Astrocyte (in vitro differentiated cells and primary cell): ENCODE results near the gene RHBDL1. TPM values are rescaled to one million over a fixed set of nuclear protein-coding genes. Genes with fewer than 3 reads are reported as not detected.

Experiments used
- DNase-seq: peaks from one replicate; pipeline ENCODE4 v3.0.0-alpha.2; 2010; ENCODE audit warnings: low read depth
- FAIRE-seq: peaks from 2 replicates; lab custom pipeline; 2011; peaks lifted over from hg19 to GRCh38; lab: Jason Lieb, UNC
- H2AFZ ChIP-seq: 2 replicates; pipeline ENCODE4 v1.6.0; 2012; ENCODE audit warnings: low read depth, low read length, inconsistent platforms
- H3K27ac ChIP-seq: 2 replicates; pipeline ENCODE4 v1.5.1; 2011; ENCODE audit warnings: low read depth, low read length, inconsistent platforms
- H3K27me3 ChIP-seq: 2 replicates; pipeline ENCODE4 v1.6.0; 2011; ENCODE audit warnings: low read length, inconsistent platforms; ENCODE audit not compliant: insufficient read depth
- H3K36me3 ChIP-seq: 2 replicates; pipeline ENCODE4 v1.5.1; 2011; ENCODE audit warnings: low read length, inconsistent platforms; ENCODE audit not compliant: insufficient read depth
- H3K4me1 ChIP-seq: 2 replicates; pipeline ENCODE4 v1.5.1; 2011; ENCODE audit warnings: low read length, inconsistent platforms; ENCODE audit not compliant: insufficient read depth
- H3K4me2 ChIP-seq: 2 replicates; pipeline ENCODE4 v1.6.0; 2012; ENCODE audit warnings: low read length, inconsistent platforms
- H3K4me3 ChIP-seq: 2 replicates; pipeline ENCODE4 v1.5.1; 2011; ENCODE audit warnings: low read depth, mild to moderate bottlenecking, low read length, inconsistent platforms; ENCODE audit not compliant: insufficient read depth
- H3K79me2 ChIP-seq: 2 replicates; pipeline ENCODE4 v1.6.0; 2012; ENCODE audit warnings: mild to moderate bottlenecking, low read length, inconsistent platforms; ENCODE audit not compliant: insufficient read depth
- H3K9ac ChIP-seq: 2 replicates; pipeline ENCODE4 v1.6.0; 2012; ENCODE audit warnings: mild to moderate bottlenecking, low read length, inconsistent platforms
- H3K9me3 ChIP-seq: 2 replicates; pipeline ENCODE4 v1.5.1; 2012; ENCODE audit warnings: low read depth, mild to moderate bottlenecking, low read length, inconsistent platforms; ENCODE audit not compliant: insufficient read depth
- H4K20me1 ChIP-seq: 2 replicates; pipeline ENCODE4 v1.6.0; 2012; ENCODE audit warnings: low read length, inconsistent platforms; ENCODE audit not compliant: insufficient read depth
- H3K27ac Mint-ChIP-seq: one replicate; pipeline ENCODE4 v1.8.0; 2021; ENCODE audit warnings: mild to moderate bottlenecking, mixed read lengths; ENCODE audit not compliant: unreplicated experiment
- H3K27me3 Mint-ChIP-seq: one replicate; pipeline ENCODE4 v1.8.0; 2021; ENCODE audit warnings: low read depth, mixed read lengths; ENCODE audit not compliant: unreplicated experiment
- H3K36me3 Mint-ChIP-seq: one replicate; pipeline ENCODE4 v1.8.0; 2021; ENCODE audit warnings: low read depth, mixed read lengths; ENCODE audit not compliant: unreplicated experiment
- H3K4me1 Mint-ChIP-seq: one replicate; pipeline ENCODE4 v1.8.0; 2021; ENCODE audit warnings: low read depth, mixed read lengths; ENCODE audit not compliant: unreplicated experiment
- H3K4me3 Mint-ChIP-seq: one replicate; pipeline ENCODE4 v1.8.0; 2021; ENCODE audit warnings: mild to moderate bottlenecking, moderate library complexity, mixed read lengths; ENCODE audit not compliant: unreplicated experiment
- H3K9me3 Mint-ChIP-seq: one replicate; pipeline ENCODE4 v1.8.0; 2021; ENCODE audit warnings: mild to moderate bottlenecking, mixed read lengths; ENCODE audit not compliant: unreplicated experiment
- EZH2 ChIP-seq: IDR thresholded peaks from 2 replicates; pipeline ENCODE4 v1.6.1; 2012; ENCODE audit warnings: mild to moderate bottlenecking, low read length, inconsistent platforms; ENCODE audit not compliant: insufficient read depth
- total RNA-seq: library from RNA; stranded (reverse); gene quantifications from 2 replicates; pipeline ENCODE4 v1.2.1, GENCODE V29; 2021
- TF ChIP-seq, protein P1 (sequence below): IDR thresholded peaks from 2 replicates; pipeline ENCODE4 v1.5.1; 2011; ENCODE audit warnings: low read depth, mild to moderate bottlenecking, inconsistent platforms, low read length, moderate library complexity; ENCODE audit not compliant: insufficient read depth

The RHBDL1 gene
- total RNA-seq, 1 donor from 2014 or later, result 4.9 TPM

DNA sequence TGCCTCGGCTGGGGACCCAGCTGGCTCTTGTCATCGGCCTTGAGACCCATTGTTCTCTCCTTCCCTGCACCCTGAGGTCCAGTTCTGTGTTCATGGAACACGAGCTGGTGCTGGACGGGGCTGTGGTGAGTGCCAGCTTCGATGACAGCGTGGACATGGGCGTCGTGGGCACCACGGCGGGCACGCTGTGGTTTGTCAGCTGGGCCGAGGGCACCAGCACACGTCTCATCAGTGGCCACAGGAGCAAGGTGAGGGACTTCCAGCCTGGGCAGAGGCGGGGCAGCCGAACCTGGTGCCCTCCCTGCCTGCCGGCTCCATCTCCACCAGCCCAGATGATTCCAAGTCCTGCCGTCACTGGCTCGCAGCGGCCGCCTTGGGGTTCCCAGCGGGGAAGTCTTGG, 12.9 kb upstream of the RHBDL1 start:
- H3K4me3 ChIP-seq, result no peak overlapping the region
- H3K9ac ChIP-seq, result no peak overlapping the region
- H3K4me1 ChIP-seq, result no peaks in the 10 kb centered on the region
- H2AFZ ChIP-seq, result no peak overlapping the region
- no peaks in the 10 kb centered on the region for H3K36me3 ChIP-seq
- H3K4me1 Mint-ChIP-seq, result no peaks in the 10 kb centered on the region
- no peak for TF ChIP-seq EZH2
- TF ChIP-seq, protein P1, sequence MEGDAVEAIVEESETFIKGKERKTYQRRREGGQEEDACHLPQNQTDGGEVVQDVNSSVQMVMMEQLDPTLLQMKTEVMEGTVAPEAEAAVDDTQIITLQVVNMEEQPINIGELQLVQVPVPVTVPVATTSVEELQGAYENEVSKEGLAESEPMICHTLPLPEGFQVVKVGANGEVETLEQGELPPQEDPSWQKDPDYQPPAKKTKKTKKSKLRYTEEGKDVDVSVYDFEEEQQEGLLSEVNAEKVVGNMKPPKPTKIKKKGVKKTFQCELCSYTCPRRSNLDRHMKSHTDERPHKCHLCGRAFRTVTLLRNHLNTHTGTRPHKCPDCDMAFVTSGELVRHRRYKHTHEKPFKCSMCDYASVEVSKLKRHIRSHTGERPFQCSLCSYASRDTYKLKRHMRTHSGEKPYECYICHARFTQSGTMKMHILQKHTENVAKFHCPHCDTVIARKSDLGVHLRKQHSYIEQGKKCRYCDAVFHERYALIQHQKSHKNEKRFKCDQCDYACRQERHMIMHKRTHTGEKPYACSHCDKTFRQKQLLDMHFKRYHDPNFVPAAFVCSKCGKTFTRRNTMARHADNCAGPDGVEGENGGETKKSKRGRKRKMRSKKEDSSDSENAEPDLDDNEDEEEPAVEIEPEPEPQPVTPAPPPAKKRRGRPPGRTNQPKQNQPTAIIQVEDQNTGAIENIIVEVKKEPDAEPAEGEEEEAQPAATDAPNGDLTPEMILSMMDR, result no peak
- H3K4me3 Mint-ChIP-seq, result no peak overlapping the region
- H3K9me3 ChIP-seq, result no peaks in the 10 kb centered on the region
- no peaks in the 10 kb centered on the region for H3K27me3 Mint-ChIP-seq
- H3K36me3 Mint-ChIP-seq, result peaks cover 2% of the 10 kb centered on the region
- no peaks in the 10 kb centered on the region for H4K20me1 ChIP-seq
- FAIRE-seq (no peak), DNase-seq (no peak)
- no peaks in the 10 kb centered on the region for H3K79me2 ChIP-seq
- no peak overlapping the region for H3K27ac ChIP-seq
- H3K4me2 ChIP-seq, result no peak overlapping the region
- no peaks in the 10 kb centered on the region for H3K9me3 Mint-ChIP-seq
- H3K27me3 ChIP-seq, result no peaks in the 10 kb centered on the region
- H3K27ac Mint-ChIP-seq, result no peak overlapping the region

DNA sequence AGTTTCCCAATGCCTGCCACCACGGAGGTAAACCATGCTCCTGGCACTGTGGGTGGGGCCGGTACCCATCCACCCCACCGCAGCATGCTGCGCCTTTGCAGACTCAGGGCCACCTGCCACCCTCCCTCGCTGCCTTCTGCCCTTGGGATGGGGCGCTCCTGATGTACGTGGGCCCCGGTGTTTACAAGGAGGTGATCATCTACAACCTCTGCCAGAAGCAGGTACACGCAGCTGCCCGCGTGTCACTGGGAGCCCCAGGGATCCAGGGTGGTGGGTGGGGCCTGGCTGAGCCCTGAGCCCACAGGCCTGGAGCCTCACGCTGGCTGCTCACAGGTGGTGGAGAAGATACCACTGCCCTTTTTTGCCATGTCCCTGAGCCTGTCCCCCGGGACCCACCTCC, 8.9 kb upstream of the RHBDL1 start:
- no peaks in the 10 kb centered on the region for H3K27me3 Mint-ChIP-seq
- no peaks in the 10 kb centered on the region for H3K27me3 ChIP-seq
- H3K79me2 ChIP-seq, result peaks cover 35% of the 10 kb centered on the region
- H3K9me3 Mint-ChIP-seq, result no peaks in the 10 kb centered on the region
- no peak overlapping the region for H3K27ac ChIP-seq
- H3K36me3 ChIP-seq, result no peaks in the 10 kb centered on the region
- H2AFZ ChIP-seq, result no peak overlapping the region
- no peak for FAIRE-seq
- peaks cover 5% of the 10 kb centered on the region for H3K4me1 ChIP-seq
- no peak overlapping the region for H3K4me2 ChIP-seq
- H3K4me3 ChIP-seq, result no peak overlapping the region
- no peaks in the 10 kb centered on the region for H3K4me1 Mint-ChIP-seq
- no peak overlapping the region for H3K4me3 Mint-ChIP-seq
- H3K27ac Mint-ChIP-seq, result no peak overlapping the region
- peaks cover 2% of the 10 kb centered on the region for H3K36me3 Mint-ChIP-seq
- DNase-seq, result no peak
- peaks cover 22% of the 10 kb centered on the region for H4K20me1 ChIP-seq
- TF ChIP-seq, protein P1, result no peak
- TF ChIP-seq EZH2, result no peak
- H3K9me3 ChIP-seq, result no peaks in the 10 kb centered on the region
- no peak overlapping the region for H3K9ac ChIP-seq

DNA sequence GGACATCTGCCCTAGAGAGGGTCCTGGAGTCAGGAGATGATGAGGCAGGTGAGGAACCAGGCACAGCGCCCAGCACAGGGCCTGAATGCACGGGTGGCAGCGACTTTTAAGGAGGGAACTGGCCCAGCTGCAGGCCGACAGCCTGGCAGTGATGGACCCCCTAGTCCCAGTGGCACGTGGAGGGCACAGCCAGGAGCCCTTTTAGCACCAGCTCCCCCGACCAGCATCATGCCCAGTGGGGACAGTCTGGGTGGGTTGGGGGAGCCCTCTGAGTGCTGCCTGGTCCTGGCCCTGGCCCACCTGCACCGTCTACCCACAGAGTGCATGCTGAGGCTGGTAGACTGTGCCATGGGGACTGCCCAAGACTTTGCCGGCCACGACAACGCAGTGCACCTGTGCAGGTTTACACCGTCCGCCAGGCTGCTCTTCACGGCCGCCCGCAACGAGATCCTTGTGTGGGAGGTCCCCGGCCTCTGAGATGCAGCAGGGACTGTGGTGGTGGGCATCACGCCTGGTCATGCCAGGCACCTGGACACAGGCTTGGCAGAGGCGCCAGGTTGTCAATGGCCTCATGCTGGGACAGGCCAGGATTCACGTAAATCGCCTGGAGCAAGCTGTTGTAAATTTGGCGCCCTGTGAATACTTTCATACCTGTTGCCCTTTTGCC, 8.2 kb upstream of the RHBDL1 start:
- DNase-seq (no peak), FAIRE-seq (no peak)
- Mint-ChIP-seq H3K27me3 (no peaks in the 10 kb centered on the region), H3K4me1 (no peaks in the 10 kb centered on the region), H3K36me3 (peaks cover 2% of the 10 kb centered on the region), H3K27ac (no peak overlapping the region), H3K4me3 (peak overlapping the region; percentile 54), H3K9me3 (no peaks in the 10 kb centered on the region)
- H4K20me1 ChIP-seq, result peaks cover 24% of the 10 kb centered on the region
- peak overlapping the region; percentile 85 for H3K4me2 ChIP-seq
- no peaks in the 10 kb centered on the region for H3K9me3 ChIP-seq
- H3K36me3 ChIP-seq, result no peaks in the 10 kb centered on the region
- no peaks in the 10 kb centered on the region for H3K27me3 ChIP-seq
- H3K4me1 ChIP-seq, result peaks cover 5% of the 10 kb centered on the region
- H3K9ac ChIP-seq, result peak overlapping the region; percentile 94
- no peak overlapping the region for H3K27ac ChIP-seq
- peak overlapping the region; percentile 80 for H3K4me3 ChIP-seq
- H3K79me2 ChIP-seq, result peaks cover 35% of the 10 kb centered on the region
- H2AFZ ChIP-seq, result peak overlapping the region; percentile 51
- TF ChIP-seq, protein P1, result no peak
- no peak for TF ChIP-seq EZH2
